Activated CD8-positive, alpha-beta memory T cell treated with anti-CD3 and anti-CD28 coated beads, Interleukin-2, amount 50 U/mL, for 4 hours (primary cell): ENCODE results near the gene JAKMIP2.

ENCODE experiments used
- DNase-seq: peaks from one replicate; pipeline ENCODE4 v3.0.0-alpha.2; 2020

JAKMIP2 gene

DNA sequence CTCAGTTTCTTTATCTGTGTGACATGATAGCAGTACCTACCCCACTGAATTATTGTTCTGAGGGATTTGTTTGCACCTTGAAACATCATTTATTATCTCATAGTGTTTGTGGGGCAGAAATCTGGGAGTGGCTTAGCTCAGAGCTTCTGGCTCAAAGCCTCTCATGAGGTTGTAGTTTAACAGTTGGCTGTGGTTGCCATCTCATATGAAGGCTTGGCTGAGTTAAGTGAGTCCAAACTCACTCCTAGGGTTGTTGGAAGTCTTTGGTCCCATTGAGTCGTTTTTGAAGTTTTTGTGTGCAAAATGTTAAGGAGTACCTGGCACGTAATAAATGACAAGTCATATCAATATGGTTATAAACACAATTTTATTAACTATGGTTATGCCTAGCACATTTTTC lies 3.6 kb upstream of the JAKMIP2 start:
- DNase-seq, result no peak

GRCh38 chr5:147784146-147784987 lies 1.8 kb upstream of the JAKMIP2 start:
- no peak for DNase-seq

- no peak for DNase-seq
Observed at GRCh38 chr5:147780924-147781573, 1.5 kb downstream of the JAKMIP2 start.

- DNase-seq, result no peak
Observed at GRCh38 chr5:147779694-147780093, 2.8 kb downstream of the JAKMIP2 start.

DNA sequence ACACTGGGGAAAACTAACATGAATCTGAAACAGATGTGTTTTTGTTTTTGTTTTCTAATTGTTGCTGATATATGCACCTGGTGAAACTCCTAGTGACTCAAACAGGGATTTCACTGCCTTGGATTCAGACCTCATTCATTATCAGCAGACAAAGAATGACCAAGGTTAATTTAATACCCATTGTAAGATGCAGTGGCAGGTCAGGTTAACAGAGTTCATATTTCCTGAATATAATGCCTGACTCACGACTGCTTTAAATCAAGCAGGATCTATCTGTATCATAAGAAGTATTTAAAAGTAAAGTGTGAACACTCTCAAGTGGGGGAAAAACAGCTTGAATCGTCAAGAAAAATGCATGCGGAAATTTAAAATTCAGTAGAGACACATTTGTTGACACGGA lies 5.5 kb downstream of the JAKMIP2 start:
- DNase-seq, result no peak

GRCh38 chr5:147773587-147773986 lies 8.9 kb downstream of the JAKMIP2 start:
- no peak for DNase-seq

DNA sequence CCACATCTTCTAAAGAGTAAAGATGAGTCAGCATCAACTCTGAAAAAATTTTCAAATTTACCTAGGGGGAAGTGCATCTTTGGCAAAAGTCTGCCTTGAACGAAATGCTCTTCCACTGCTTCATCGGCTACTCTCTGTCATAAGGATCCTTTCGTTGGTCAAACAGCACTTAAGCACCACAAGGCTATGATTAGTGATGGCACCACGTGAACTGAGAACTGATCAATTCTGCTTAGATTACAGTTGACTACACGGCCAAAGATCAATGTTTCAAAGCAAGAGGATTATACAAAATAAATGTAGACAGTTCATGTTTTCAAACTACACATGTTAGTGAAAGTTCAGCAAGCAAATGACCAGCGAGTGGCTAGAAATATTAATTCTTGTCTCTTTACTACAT lies 9.4 kb downstream of the JAKMIP2 start:
- no peak for DNase-seq

GRCh38 chr5:147767048-147767447 lies 15.5 kb downstream of the JAKMIP2 start:
- DNase-seq, result no peak

- DNase-seq, result no peak
Observed at GRCh38 chr5:147763791-147764525, 18.6 kb downstream of the JAKMIP2 start.

- no peak for DNase-seq
Observed at GRCh38 chr5:147760086-147760875, 22.2 kb downstream of the JAKMIP2 start.

- DNase-seq, result no peak
Observed at GRCh38 chr5:147759441-147759840, 23.1 kb downstream of the JAKMIP2 start.

GRCh38 chr5:147756566-147756965 lies 26.0 kb downstream of the JAKMIP2 start:
- DNase-seq, result no peak

- no peak for DNase-seq
Observed at GRCh38 chr5:147754372-147755122, 28.0 kb downstream of the JAKMIP2 start.

DNA sequence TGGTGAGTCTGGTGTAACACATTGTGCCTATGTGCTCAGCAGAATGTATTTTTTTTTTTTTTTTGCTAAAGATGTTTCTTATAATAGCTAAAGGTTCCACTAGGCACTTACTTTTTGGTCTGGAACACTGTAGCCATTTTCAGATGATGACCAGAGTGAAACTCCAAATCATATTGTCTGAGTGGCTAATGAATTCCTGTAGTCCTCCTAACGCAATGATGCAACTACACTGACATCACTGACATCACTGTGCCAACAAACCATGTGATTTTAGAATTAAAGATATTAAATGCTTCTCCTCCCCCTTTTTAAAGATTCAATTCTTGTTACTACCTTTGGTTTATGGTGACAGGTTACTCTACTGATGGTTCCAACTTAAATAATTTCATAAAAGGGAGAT lies 28.8 kb downstream of the JAKMIP2 start:
- DNase-seq, result no peak

DNA sequence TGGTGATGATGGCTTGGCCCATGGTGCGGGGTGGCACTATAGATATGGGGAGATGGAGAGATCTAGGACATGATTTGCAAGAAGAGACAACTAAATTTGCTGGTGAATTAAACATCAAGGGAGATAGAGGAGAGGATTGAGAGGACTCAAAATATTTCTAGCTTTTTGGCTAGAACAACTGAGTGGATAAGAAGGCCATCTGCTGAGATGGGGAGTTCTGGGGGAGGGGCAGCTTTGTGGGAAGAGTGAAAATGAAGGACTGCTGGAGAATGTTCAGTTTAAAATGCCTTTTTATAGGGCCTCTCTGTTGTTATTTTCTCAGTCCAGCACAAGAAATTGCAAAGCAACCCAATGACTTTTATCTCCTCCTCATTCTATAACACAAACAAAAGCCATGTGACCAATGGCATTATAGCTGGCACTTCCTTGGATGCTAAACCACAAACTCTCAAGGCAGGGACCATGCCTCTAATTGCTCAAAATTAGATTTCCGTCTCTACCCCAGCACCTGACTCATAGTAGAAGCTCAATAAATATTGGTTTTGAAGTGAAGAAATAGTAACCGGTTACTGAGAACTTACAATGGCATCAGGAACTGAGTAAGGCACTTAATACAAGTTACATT lies 29.8 kb downstream of the JAKMIP2 start:
- no peak for DNase-seq

GRCh38 chr5:147752033-147752432 lies 30.5 kb downstream of the JAKMIP2 start:
- DNase-seq, result no peak

GRCh38 chr5:147751156-147751830 lies 31.2 kb downstream of the JAKMIP2 start:
- DNase-seq, result no peak

- no peak for DNase-seq
Observed at GRCh38 chr5:147750065-147750464, 32.5 kb downstream of the JAKMIP2 start.

DNA sequence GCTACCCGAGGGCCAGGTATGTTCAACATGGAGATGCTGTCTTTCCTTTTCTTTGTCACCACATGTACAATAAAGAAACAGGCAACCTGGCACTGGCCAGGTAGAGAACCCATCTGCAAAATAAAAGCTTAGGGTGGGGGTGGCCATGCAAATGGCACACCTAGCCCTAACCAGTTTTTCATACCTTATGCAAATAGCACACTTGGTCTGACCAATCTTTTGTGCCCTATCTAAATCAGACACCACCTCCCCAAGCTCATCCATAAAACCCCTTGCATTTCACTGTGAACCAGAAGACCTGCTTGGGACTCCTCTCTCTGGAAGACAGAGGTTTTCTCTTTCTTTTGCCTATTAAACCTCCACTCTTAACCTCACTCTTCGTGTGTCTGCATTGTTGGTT lies 33.9 kb downstream of the JAKMIP2 start:
- no peak for DNase-seq

GRCh38 chr5:147746986-147747385 lies 35.5 kb downstream of the JAKMIP2 start:
- no peak for DNase-seq
